HS-5 (cell line): ENCODE results near the gene NIM1K.
"Not testable (repeated sequence)": the region's sequence is repeated elsewhere in the genome, so short reads cannot be mapped to it uniquely, and the experiment has no call there.

Experiments
- DNase-seq: peaks from one replicate; pipeline ENCODE4 v3.0.0-alpha.2; 2012; ENCODE audit warnings: low read depth

Gene NIM1K

GRCh38 chr5:43313854-43314457 lies 121.9 kb downstream of the NIM1K start:
- no peak for DNase-seq

DNA sequence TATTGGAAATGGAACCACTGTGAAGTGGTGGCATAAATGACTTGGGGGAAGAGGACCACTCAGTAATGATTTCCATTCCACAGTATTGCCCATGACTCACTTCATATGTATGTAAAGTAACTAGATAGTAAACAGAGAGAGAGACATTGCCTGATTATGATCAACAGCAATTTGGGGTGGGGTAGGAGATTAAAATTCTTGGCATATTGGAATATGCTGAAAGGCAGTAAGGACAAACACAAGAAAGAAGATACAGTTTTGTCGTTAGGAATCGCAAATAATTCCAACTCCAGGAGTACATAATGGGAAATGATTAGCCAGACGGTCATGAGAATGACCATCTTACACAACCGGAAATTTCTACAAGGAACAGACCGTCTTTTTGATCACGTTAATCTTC lies 122.7 kb downstream of the NIM1K start:
- DNase-seq, result no peak

GRCh38 chr5:43315263-43315662 lies 123.2 kb downstream of the NIM1K start:
- peak; percentile 77 for DNase-seq

- DNase-seq, result no peak
These were observed 123.7 kb downstream of the NIM1K start for GRCh38 chr5:43315682-43316081.

DNA sequence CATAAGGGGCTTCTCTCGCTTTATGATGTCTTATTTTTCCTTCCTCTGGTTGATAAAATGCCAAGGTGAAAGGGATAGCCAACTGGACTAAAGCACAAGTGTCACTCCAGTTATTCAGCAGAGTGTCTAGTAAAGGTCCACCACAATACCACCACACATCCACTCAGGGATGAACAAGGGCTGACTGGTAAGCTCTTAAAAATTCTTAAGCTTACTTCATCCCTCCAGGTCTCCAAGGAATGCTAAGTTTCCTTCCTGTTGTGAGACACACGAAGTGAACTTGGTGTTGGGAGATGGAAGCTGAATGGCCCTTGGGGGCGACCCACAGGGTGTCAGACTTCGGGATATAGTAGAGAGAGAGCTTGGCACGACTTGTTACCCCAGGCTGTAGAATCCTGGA lies 124.4 kb downstream of the NIM1K start:
- no peak for DNase-seq

- DNase-seq, result no peak
These were observed 128.8 kb downstream of the NIM1K start for GRCh38 chr5:43320846-43321245.

DNA sequence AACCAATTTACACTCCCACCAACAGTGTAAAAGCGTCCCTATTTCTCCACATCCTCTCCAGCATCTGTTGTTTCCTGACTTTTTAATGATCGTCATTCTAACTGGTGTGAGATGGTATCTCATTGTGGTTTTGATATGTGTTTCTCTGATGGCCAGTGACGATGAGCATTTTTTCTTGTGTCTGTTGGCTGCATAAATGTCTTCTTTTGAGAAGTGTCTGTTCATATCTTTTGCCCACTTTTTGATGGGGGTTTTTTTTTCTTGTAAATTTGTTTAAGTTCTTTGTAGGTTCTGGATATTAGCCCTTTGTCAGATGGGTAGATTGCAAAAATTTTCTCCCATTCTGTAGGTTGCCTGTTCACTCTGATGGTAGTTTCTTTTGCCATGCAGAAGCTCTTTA lies 131.5 kb downstream of the NIM1K start:
- not testable (repeated sequence) for DNase-seq

DNA sequence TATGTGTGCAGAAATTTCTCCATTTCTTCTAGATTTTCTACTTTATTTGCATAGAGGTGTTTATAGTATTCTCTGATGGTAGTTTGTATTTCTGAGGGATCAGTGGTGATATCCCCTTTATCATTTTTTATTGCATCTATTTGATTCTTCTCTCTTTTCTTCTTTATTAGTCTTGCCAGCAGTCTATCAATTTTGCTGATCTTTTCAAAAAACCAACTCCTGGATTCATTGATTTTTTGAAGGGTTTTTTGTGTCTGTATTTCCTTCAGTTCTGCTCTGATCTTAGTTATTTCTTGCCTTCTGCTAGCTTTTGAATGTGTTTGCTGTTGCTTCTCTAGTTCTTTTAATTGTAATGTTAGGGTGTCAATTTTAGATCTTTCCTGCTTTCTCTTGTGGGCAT lies 133.6 kb downstream of the NIM1K start:
- DNase-seq, result not testable (repeated sequence)
